Nasal cavity respiratory epithelium epithelial cell of viscerocranial mucosa (primary cell): ENCODE data around the gene RPS6KC1. TPM values are rescaled to one million over a fixed set of nuclear protein-coding genes. Genes with fewer than 3 reads are reported as not detected.

ENCODE experiments used
- total RNA-seq: library from RNA; depleted of rRNA; stranded (reverse); fragments of >200 nt; gene quantifications from 2 replicates; pipeline ENCODE4 v1.2.3, GENCODE V29; 2014

The RPS6KC1 gene
- 18.8 and 22.4 TPM in 2 replicates for total RNA-seq

GRCh38 chr1:213051127-213051880 is at the start of gene RPS6KC1:
Gene RPS6KC1, plus strand, starts transcription at chr1:213051241. Its CDS starts 164 bp downstream, at chr1:213051405.

GRCh38 chr1:213015099-213016050 is 35.7 kb upstream of the RPS6KC1 start, which contains the start of gene ANGEL2:
Gene ANGEL2, minus strand, starts transcription at chr1:213015867. Its CDS starts 196 bp downstream, at chr1:213015671.

Other genes starting within 250 kb of the RPS6KC1 start
- not detected in 2 replicates for gene SPATA45, start 203.6 kb upstream of the RPS6KC1 start, total RNA-seq
- 9.2 and 10.5 TPM in 2 replicates for gene FLVCR1, start 193.0 kb upstream of the RPS6KC1 start, total RNA-seq
- gene VASH2, start 100.7 kb upstream of the RPS6KC1 start, total RNA-seq, result 0.07 TPM in 1 of 2 replicates, not detected in the other
- gene ANGEL2, start 35.4 kb upstream of the RPS6KC1 start, total RNA-seq, result 25.6 and 37.3 TPM in 2 replicates